GM23338 (cell line): ENCODE measurements around the gene DAPK1. TPM values are rescaled to one million over a fixed set of nuclear protein-coding genes. Genes with fewer than 3 reads are reported as not detected.

Source experiments
- ATAC-seq: fragments of 200-7000 bp; cut with Tn5 transposase; 3 replicates; pipeline ENCODE4 v1.9.1; 2020
- DNase-seq: peaks from one replicate; pipeline ENCODE4 v3.0.0-alpha.2; 2015; ENCODE audit warnings: low spot score
- H2AFZ ChIP-seq: fragments of 200-600 bp; sonication (generic); 2 replicates; pipeline ENCODE4 v1.8.0; 2016; ENCODE audit warnings: antibody characterized with exemption, mild to moderate bottlenecking, moderate library complexity
- H3F3A ChIP-seq: fragments of 200-600 bp; sonication (generic); replicated peaks from 2 replicates; pipeline ENCODE4 v1.8.0; 2017; ENCODE audit warnings: antibody characterized with exemption, mixed run types, low read depth
- H3K27ac ChIP-seq: fragments of 200-600 bp; sonication (generic); 2 replicates; pipeline ENCODE4 v1.6.1; 2016; ENCODE audit warnings: low read depth
- H3K27me3 ChIP-seq: fragments of 200-600 bp; sonication (generic); 2 replicates; pipeline ENCODE4 v1.8.0; 2016; ENCODE audit warnings: mild to moderate bottlenecking, mixed run types, moderate library complexity; ENCODE audit not compliant: insufficient read depth
- H3K36me3 ChIP-seq: fragments of 200-600 bp; sonication (generic); 2 replicates; pipeline ENCODE4 v1.8.0; 2016; ENCODE audit warnings: mild to moderate bottlenecking; ENCODE audit not compliant: insufficient read depth
- H3K4me1 ChIP-seq: fragments of 200-600 bp; sonication (generic); 2 replicates; pipeline ENCODE4 v1.8.0; 2016; ENCODE audit warnings: mild to moderate bottlenecking, moderate library complexity; ENCODE audit not compliant: insufficient read depth
- H3K4me2 ChIP-seq: fragments of 200-600 bp; sonication (generic); 2 replicates; pipeline ENCODE4 v1.7.1; 2017; ENCODE audit warnings: mixed run types
- H3K4me3 ChIP-seq: fragments of 200-600 bp; sonication (generic); 2 replicates; pipeline ENCODE4 v1.6.1; 2016; ENCODE audit warnings: mixed run types
- H3K79me2 ChIP-seq: fragments of 200-600 bp; sonication (generic); replicated peaks from 2 replicates; pipeline ENCODE4 v1.8.0; 2017; ENCODE audit warnings: mild to moderate bottlenecking; ENCODE audit not compliant: insufficient read depth
- H3K9me2 ChIP-seq: fragments of 200-600 bp; sonication (generic); 2 replicates; pipeline ENCODE4 v1.8.0; 2017; ENCODE audit not compliant: insufficient read depth
- H4K20me1 ChIP-seq: fragments of 200-600 bp; sonication (generic); replicated peaks from 2 replicates; pipeline ENCODE4 v1.8.0; 2017; ENCODE audit warnings: mild to moderate bottlenecking; ENCODE audit not compliant: insufficient read depth
- H3K27ac Mint-ChIP-seq: 2 replicates; pipeline ENCODE4 v1.8.0; 2020; ENCODE audit warnings: inconsistent platforms, mild to moderate bottlenecking, moderate library complexity, mixed read lengths
- H3K27me3 Mint-ChIP-seq: 3 replicates; pipeline ENCODE4 v1.8.0; 2022; ENCODE audit warnings: low read depth, mild to moderate bottlenecking, moderate library complexity, mixed read lengths, inconsistent platforms; ENCODE audit not compliant: insufficient read depth, poor library complexity
- H3K36me3 Mint-ChIP-seq: 3 replicates; pipeline ENCODE4 v1.8.0; 2021; ENCODE audit warnings: low read depth, mild to moderate bottlenecking, inconsistent platforms, moderate library complexity, mixed read lengths
- H3K4me1 Mint-ChIP-seq: 3 replicates; pipeline ENCODE4 v1.8.0; 2020; ENCODE audit warnings: mild to moderate bottlenecking, inconsistent platforms, mixed read lengths
- H3K4me3 Mint-ChIP-seq: 3 replicates; pipeline ENCODE4 v1.8.0; 2021; ENCODE audit warnings: moderate library complexity, mild to moderate bottlenecking, inconsistent platforms, mixed read lengths
- H3K9me3 Mint-ChIP-seq: 3 replicates; pipeline ENCODE4 v1.8.0; 2020; ENCODE audit warnings: moderate library complexity, mild to moderate bottlenecking, inconsistent platforms, mixed read lengths
- CREB1 ChIP-seq: fragments of 250-450 bp; sonication (Bioruptor Pico); IDR thresholded peaks from 2 replicates; pipeline ENCODE4 v1.5.0; 2020; ENCODE audit warnings: low read depth, mild to moderate bottlenecking, moderate library complexity
- CTCF ChIP-seq, 2 experiments: fragments of 200-600 bp in 1 of 2; sonication (generic) in 1 of 2; conservative IDR thresholded peaks; 2 replicates each; pipeline versions ENCODE4 v1.5.1 to v1.6.1; 2016 to 2017; ENCODE audit warnings: antibody characterized with exemption in 2 of 2, low read depth in 2 of 2, mild to moderate bottlenecking in 2 of 2, moderate library complexity in 1 of 2
- ETS1 ChIP-seq: IDR thresholded peaks from 2 replicates; pipeline ENCODE4 v1.6.1; 2016; ENCODE audit warnings: antibody characterized with exemption
- EZH2 ChIP-seq: fragments of 200-600 bp; sonication (generic); IDR thresholded peaks from one replicate; pipeline ENCODE4 v1.8.0; 2017; ENCODE audit warnings: antibody characterized with exemption, mild to moderate bottlenecking, low read depth; ENCODE audit not compliant: unreplicated experiment
- EZH2phosphoT487 ChIP-seq: fragments of 200-600 bp; sonication (generic); IDR thresholded peaks from one replicate; pipeline ENCODE4 v1.8.1; 2018; ENCODE audit warnings: antibody characterized with exemption; ENCODE audit not compliant: unreplicated experiment
- JUNB ChIP-seq: IDR thresholded peaks from one replicate; pipeline ENCODE4 v1.6.1; 2016; ENCODE audit warnings: antibody characterized with exemption; ENCODE audit not compliant: unreplicated experiment
- NANOG ChIP-seq: IDR thresholded peaks from 2 replicates; pipeline ENCODE4 v1.6.1; 2016; ENCODE audit warnings: antibody characterized with exemption, borderline replicate concordance
- POLR2AphosphoS5 ChIP-seq: IDR thresholded peaks from 2 replicates; pipeline ENCODE4 v1.6.1; 2016; ENCODE audit warnings: antibody characterized with exemption, low read depth
- STAT1 ChIP-seq: IDR thresholded peaks from one replicate; pipeline ENCODE4 v1.6.1; 2016; ENCODE audit warnings: antibody characterized with exemption; ENCODE audit not compliant: unreplicated experiment
- ZNF114 ChIP-seq: fragments of 250-450 bp; sonication (Bioruptor Pico); IDR thresholded peaks from 2 replicates; pipeline ENCODE4 v1.5.0; 2020; ENCODE audit warnings: mild to moderate bottlenecking, moderate library complexity
- ZNF331 ChIP-seq: fragments of 250-450 bp; sonication (Bioruptor Pico); IDR thresholded peaks from 2 replicates; pipeline ENCODE4 v1.5.0; 2020; ENCODE audit warnings: low read depth, mild to moderate bottlenecking, moderate library complexity
- polyA plus RNA-seq: library from polyadenylated mRNA; unstranded; fragments of >200 nt; fragmentation: Nextera tagmentation; extraction: Ambion mirVana; gene quantifications from 2 replicates; pipeline ENCODE4 v1.2.1, GENCODE V29; 2016
- total RNA-seq: library from RNA; depleted of rRNA; stranded (reverse); fragments of >200 nt; shearing (Covaris generic); gene quantifications from 2 replicates; pipeline ENCODE4 v1.2.3, GENCODE V29; 2014
- TF ChIP-seq, protein P1 (sequence below): IDR thresholded peaks from one replicate; pipeline ENCODE4 v1.6.1; 2018; ENCODE audit warnings: antibody characterized with exemption; ENCODE audit not compliant: unreplicated experiment
- TF ChIP-seq, protein P2 (sequence below): fragments of 250-450 bp; sonication (Bioruptor Pico); IDR thresholded peaks from 2 replicates; pipeline ENCODE4 v1.5.0; 2020; ENCODE audit warnings: mild to moderate bottlenecking, moderate library complexity

Gene DAPK1
- total and polyA plus RNA-seq, 2 experiments from 2014 or later = 37.0 to 134 TPM

DNA sequence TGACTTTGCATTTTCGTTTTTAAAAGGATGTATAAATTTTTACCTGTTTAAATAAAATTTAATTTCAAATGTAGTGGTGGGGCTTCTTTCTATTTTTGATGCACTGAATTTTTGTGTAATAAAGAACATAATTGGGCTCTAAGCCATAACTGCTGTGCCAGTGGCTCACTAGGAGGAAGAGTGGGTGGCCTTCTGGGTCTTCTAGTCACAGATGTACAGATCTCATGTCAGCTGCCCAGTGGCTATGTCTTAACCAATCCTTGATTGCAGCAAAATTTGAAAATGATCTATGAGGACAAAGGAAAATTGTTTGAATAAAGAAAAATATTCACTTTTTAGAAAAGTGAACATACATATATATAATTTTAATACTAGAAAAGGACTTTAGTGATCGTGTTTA is 233.7 kb downstream of the DAPK1 start:
- H2AFZ ChIP-seq = no peak overlapping the region
- H3F3A ChIP-seq = no peaks in the 10 kb centered on the region
- no peak overlapping the region for H3K4me3 ChIP-seq
- H3K4me1 Mint-ChIP-seq = peaks cover 3% of the 10 kb centered on the region; the same call in 1 of the 3 replicates
- ATAC-seq (no peak), DNase-seq (no peak)
- no peak overlapping the region for H3K4me3 Mint-ChIP-seq
- TF ChIP-seq EZH2 = no peak
- TF ChIP-seq ETS1 = no peak
- TF ChIP-seq POLR2AphosphoS5 = no peak
- TF ChIP-seq NANOG = no peak
- TF ChIP-seq, protein P1, sequence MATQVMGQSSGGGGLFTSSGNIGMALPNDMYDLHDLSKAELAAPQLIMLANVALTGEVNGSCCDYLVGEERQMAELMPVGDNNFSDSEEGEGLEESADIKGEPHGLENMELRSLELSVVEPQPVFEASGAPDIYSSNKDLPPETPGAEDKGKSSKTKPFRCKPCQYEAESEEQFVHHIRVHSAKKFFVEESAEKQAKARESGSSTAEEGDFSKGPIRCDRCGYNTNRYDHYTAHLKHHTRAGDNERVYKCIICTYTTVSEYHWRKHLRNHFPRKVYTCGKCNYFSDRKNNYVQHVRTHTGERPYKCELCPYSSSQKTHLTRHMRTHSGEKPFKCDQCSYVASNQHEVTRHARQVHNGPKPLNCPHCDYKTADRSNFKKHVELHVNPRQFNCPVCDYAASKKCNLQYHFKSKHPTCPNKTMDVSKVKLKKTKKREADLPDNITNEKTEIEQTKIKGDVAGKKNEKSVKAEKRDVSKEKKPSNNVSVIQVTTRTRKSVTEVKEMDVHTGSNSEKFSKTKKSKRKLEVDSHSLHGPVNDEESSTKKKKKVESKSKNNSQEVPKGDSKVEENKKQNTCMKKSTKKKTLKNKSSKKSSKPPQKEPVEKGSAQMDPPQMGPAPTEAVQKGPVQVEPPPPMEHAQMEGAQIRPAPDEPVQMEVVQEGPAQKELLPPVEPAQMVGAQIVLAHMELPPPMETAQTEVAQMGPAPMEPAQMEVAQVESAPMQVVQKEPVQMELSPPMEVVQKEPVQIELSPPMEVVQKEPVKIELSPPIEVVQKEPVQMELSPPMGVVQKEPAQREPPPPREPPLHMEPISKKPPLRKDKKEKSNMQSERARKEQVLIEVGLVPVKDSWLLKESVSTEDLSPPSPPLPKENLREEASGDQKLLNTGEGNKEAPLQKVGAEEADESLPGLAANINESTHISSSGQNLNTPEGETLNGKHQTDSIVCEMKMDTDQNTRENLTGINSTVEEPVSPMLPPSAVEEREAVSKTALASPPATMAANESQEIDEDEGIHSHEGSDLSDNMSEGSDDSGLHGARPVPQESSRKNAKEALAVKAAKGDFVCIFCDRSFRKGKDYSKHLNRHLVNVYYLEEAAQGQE = no peak
- no peak for TF ChIP-seq JUNB
- no peak for TF ChIP-seq STAT1
- no peak for TF ChIP-seq ZNF114 (CRISPR knock-in tag)
- TF ChIP-seq CREB1 (CRISPR knock-in tag) = no peak
- TF ChIP-seq CTCF (conservative IDR thresholded peaks at IDR 0.05; ENCODE audit: low read depth in 2 of 2) = no peak
- no peak for TF ChIP-seq EZH2phosphoT487
- no peak for TF ChIP-seq ZNF331
- TF ChIP-seq, protein P2, sequence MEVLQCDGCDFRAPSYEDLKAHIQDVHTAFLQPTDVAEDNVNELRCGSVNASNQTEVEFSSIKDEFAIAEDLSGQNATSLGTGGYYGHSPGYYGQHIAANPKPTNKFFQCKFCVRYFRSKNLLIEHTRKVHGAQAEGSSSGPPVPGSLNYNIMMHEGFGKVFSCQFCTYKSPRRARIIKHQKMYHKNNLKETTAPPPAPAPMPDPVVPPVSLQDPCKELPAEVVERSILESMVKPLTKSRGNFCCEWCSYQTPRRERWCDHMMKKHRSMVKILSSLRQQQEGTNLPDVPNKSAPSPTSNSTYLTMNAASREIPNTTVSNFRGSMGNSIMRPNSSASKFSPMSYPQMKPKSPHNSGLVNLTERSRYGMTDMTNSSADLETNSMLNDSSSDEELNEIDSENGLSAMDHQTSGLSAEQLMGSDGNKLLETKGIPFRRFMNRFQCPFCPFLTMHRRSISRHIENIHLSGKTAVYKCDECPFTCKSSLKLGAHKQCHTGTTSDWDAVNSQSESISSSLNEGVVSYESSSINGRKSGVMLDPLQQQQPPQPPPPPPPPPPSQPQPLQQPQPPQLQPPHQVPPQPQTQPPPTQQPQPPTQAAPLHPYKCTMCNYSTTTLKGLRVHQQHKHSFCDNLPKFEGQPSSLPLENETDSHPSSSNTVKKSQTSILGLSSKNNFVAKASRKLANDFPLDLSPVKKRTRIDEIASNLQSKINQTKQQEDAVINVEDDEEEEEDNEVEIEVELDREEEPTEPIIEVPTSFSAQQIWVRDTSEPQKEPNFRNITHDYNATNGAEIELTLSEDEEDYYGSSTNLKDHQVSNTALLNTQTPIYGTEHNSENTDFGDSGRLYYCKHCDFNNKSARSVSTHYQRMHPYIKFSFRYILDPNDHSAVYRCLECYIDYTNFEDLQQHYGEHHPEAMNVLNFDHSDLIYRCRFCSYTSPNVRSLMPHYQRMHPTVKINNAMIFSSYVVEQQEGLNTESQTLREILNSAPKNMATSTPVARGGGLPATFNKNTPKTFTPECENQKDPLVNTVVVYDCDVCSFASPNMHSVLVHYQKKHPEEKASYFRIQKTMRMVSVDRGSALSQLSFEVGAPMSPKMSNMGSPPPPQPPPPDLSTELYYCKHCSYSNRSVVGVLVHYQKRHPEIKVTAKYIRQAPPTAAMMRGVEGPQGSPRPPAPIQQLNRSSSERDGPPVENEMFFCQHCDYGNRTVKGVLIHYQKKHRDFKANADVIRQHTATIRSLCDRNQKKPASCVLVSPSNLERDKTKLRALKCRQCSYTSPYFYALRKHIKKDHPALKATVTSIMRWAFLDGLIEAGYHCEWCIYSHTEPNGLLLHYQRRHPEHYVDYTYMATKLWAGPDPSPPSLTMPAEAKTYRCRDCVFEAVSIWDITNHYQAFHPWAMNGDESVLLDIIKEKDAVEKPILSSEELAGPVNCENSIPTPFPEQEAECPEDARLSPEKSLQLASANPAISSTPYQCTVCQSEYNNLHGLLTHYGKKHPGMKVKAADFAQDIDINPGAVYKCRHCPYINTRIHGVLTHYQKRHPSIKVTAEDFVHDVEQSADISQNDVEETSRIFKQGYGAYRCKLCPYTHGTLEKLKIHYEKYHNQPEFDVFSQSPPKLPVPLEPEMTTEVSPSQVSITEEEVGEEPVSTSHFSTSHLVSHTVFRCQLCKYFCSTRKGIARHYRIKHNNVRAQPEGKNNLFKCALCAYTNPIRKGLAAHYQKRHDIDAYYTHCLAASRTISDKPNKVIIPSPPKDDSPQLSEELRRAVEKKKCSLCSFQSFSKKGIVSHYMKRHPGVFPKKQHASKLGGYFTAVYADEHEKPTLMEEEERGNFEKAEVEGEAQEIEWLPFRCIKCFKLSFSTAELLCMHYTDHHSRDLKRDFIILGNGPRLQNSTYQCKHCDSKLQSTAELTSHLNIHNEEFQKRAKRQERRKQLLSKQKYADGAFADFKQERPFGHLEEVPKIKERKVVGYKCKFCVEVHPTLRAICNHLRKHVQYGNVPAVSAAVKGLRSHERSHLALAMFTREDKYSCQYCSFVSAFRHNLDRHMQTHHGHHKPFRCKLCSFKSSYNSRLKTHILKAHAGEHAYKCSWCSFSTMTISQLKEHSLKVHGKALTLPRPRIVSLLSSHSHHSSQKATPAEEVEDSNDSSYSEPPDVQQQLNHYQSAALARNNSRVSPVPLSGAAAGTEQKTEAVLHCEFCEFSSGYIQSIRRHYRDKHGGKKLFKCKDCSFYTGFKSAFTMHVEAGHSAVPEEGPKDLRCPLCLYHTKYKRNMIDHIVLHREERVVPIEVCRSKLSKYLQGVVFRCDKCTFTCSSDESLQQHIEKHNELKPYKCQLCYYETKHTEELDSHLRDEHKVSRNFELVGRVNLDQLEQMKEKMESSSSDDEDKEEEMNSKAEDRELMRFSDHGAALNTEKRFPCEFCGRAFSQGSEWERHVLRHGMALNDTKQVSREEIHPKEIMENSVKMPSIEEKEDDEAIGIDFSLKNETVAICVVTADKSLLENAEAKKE (CRISPR knock-in tag) = no peak
- no peak overlapping the region for H3K27ac ChIP-seq
- no peaks in the 10 kb centered on the region for H3K4me1 ChIP-seq
- no peaks in the 10 kb centered on the region for H3K27me3 ChIP-seq
- no peaks in the 10 kb centered on the region for H3K9me3 Mint-ChIP-seq
- no peaks in the 10 kb centered on the region; the same call in 1 of the 2 replicates for H3K36me3 ChIP-seq
- no peak overlapping the region for H3K4me2 ChIP-seq
- no peaks in the 10 kb centered on the region for H4K20me1 ChIP-seq
- peaks cover 10% of the 10 kb centered on the region for H3K36me3 Mint-ChIP-seq
- no peaks in the 10 kb centered on the region for H3K9me2 ChIP-seq
- peaks cover 8% of the 10 kb centered on the region for H3K27me3 Mint-ChIP-seq
- H3K27ac Mint-ChIP-seq = no peak overlapping the region
- no peaks in the 10 kb centered on the region for H3K79me2 ChIP-seq
